ENCODE measurements around the gene KRT37.

GRCh38 chr17:41417576-41418015 is 6.8 kb downstream of the KRT37 start:
- TF ChIP-seq CTCF (IDR thresholded peaks at IDR 0.05; ENCODE audit: low read depth, low read length) (peak; percentile 54), MAX (IDR thresholded peaks at IDR 0.05; ENCODE audit: low read depth, low read length) (no peak), POLR2A (IDR thresholded peaks at IDR 0.05; ENCODE audit: extremely low read depth, insufficient read length) (no peak)
